Mucosa of rectum (tissue), 2 donors: ENCODE results near the gene CRYZL1.
"Not testable (repeated sequence)": the region's sequence is repeated elsewhere in the genome, so short reads cannot be mapped to it uniquely, and the experiment has no call there.

Experiments
- H3K27ac ChIP-seq, 2 donors: one replicate each; pipeline ENCODE4 v1.7.0; 2013; ENCODE audit warnings: inconsistent platforms in 2 of 2, low read depth in 2 of 2, low read length in 2 of 2
- H3K27me3 ChIP-seq, 2 donors: one replicate each; pipeline ENCODE4 v1.7.0; 2013; ENCODE audit warnings: low read length in 2 of 2; ENCODE audit not compliant: control insufficient read depth in 2 of 2, insufficient read depth in 2 of 2
- H3K36me3 ChIP-seq, 2 donors: one replicate each; pipeline ENCODE4 v1.7.0; 2013; ENCODE audit warnings: low read length in 2 of 2; ENCODE audit not compliant: control insufficient read depth in 2 of 2, insufficient read depth in 2 of 2
- H3K4me1 ChIP-seq, 2 donors: one replicate each; pipeline ENCODE4 v1.7.0; 2013; ENCODE audit warnings: low read length in 2 of 2, mild to moderate bottlenecking in 1 of 2; ENCODE audit not compliant: control insufficient read depth in 2 of 2, insufficient read depth in 2 of 2
- H3K4me3 ChIP-seq, 2 donors: one replicate each; pipeline ENCODE4 v1.7.0; 2013; ENCODE audit warnings: low read length in 2 of 2
- H3K9ac ChIP-seq, 2 donors: one replicate each; pipeline ENCODE4 v1.7.0; 2013; ENCODE audit warnings: low read length in 2 of 2, low read depth in 1 of 2, mild to moderate bottlenecking in 1 of 2
- H3K9me3 ChIP-seq, 2 donors: one replicate each; pipeline ENCODE4 v1.7.0; 2013; ENCODE audit warnings: low read length in 2 of 2; ENCODE audit not compliant: control insufficient read depth in 2 of 2
- donor health status: healthy.
- donor health status: Normal muscosa, but diverticular disease.

Gene CRYZL1

DNA sequence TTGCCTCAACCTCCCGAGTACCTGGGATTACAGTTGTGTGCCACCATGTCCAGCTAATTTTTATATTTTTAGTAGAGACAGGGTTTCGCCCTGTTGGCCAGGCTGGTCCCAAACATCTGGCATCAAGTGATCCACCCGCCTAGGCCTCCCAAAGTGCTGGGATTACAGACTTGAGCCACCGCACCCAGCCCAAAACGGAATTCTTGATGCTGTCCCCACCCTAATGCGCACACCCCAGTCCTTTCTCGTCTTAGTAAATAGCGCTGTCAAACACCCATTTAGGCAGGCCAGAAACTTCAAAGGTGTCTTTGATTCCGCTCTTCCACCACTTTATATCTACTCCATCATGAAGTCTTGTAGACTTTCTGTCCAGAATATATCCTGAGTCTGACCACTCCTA is 35.9 kb upstream of the CRYZL1 start:
- no peaks in the 10 kb centered on the region for H3K9me3 ChIP-seq
- H3K27me3 ChIP-seq, result no peaks in the 10 kb centered on the region
- H3K27ac ChIP-seq, result no peak overlapping the region
- H3K4me3 ChIP-seq, result no peak overlapping the region
- no peaks in the 10 kb centered on the region for H3K36me3 ChIP-seq
- H3K9ac ChIP-seq, result no peak overlapping the region
- H3K4me1 ChIP-seq, result peaks cover 0 to 4% of the 10 kb centered on the region in 2 donors

DNA sequence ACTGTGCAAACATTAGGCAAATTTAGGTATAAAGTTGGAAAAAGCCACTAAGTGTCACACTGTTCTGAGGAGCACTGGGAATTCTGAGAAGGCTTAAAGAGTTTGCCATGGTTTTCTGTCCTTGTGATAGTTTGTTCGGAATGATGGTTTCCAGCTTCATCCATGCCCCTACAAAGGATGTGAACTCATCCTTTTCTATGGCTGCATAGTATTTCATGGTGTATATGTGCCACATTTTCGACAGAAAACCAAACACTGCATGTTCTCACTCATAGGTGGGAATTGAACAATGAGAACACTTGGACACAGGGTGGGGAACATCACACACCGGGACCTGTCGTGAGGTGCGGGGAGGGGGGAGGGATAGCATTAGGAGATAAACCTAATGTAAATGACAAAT is 35.1 kb upstream of the CRYZL1 start:
- H3K27me3 ChIP-seq, H3K27ac ChIP-seq, H3K4me3 ChIP-seq, H3K4me1 ChIP-seq, H3K36me3 ChIP-seq, H3K9me3 ChIP-seq, H3K9ac ChIP-seq: not testable (repeated sequence)

DNA sequence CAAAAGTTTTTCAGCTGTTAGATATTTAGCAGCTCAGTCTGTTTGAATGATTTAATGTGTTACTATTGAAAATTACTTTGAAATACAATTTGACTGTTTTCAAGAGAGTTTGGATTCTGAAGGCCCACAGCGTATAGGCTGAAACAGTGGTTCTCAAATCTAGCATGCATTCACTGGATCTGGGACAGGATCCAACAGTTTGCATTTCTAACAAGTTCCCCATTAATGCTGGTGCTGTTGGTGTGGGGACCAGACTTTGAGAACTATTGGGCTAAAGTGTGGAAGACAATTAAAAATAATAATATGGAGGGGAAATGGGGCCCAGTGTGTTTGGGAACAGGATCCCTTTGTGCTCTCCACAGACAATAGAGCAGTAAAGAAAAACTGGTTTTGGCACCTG is 32.7 kb upstream of the CRYZL1 start:
- H3K9ac ChIP-seq, result no peak overlapping the region
- H3K27me3 ChIP-seq, result no peaks in the 10 kb centered on the region
- H3K27ac ChIP-seq, result no peak overlapping the region
- H3K4me3 ChIP-seq, result no peak overlapping the region
- peaks cover 0 to 4% of the 10 kb centered on the region in 2 donors for H3K4me1 ChIP-seq
- no peaks in the 10 kb centered on the region for H3K9me3 ChIP-seq
- H3K36me3 ChIP-seq, result no peaks in the 10 kb centered on the region

DNA sequence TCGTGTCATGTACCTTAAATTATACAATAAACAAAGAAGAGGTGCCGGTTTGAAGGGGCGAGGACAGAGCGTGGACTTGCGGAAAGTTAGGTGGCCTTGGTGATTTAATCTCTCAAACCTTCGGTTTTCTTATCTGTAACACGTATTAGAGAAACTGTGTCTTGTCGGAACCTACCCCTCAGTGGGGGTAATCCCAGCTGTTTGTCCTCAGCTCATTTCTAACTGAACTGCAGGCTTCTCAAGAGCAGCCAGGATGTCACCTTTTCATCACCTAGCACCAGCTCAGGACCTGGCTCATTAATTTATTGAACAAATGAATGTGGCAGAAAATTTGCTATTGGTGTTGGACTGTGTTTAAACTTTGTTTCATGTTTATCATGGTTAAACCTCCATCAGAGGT is 31.9 kb upstream of the CRYZL1 start:
- H3K27me3 ChIP-seq, result no peaks in the 10 kb centered on the region
- no peak overlapping the region for H3K27ac ChIP-seq
- no peak overlapping the region for H3K9ac ChIP-seq
- H3K4me3 ChIP-seq, result no peak overlapping the region
- no peaks in the 10 kb centered on the region for H3K9me3 ChIP-seq
- peaks cover 0 to 2% of the 10 kb centered on the region in 2 donors for H3K4me1 ChIP-seq
- no peaks in the 10 kb centered on the region for H3K36me3 ChIP-seq

DNA sequence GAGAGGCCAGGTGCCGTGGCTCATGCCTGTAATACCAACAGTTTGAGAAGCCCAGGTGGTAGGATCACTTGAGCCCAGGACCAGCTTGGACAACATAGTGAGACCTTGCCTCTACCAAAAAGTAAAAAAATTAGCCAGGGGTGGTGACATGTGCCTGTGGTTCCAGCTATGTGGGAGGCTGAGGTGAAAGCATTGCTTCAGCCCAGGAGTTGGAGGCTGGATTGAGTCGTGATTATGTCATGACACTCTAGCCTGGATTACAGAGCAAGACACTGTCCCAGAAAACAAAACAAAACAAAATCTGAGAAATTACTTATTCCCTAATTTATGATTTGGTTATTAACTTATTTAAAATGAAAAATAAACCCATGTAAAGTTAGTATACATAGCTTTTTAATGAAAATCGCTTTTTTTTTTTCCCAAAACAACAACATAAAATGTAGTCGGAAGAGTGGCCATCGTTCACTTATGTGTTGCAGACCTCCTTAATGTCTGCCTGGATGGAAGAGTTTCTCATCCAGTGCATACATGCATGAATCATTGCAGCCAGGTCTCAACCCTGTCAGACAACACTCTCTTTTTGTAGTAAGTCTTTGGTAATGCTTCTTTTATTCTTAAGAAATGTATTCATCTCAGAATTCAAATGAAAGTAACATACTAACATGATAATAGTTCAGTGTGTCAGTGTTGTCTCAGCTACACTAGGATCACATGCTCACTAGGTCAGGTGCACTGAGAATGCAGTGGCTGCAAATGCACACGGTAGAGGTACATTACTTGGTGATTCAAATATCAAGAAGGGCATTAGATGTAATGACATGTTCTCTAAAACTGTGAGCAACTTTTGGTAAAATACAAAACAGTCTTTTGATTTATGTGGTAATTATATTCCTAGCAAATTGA is 28.8 kb upstream of the CRYZL1 start:
- Histone ChIP-seq H3K4me3 (no peak overlapping the region), H3K4me1 (no peaks in the 10 kb centered on the region), H3K9ac (no peak overlapping the region), H3K36me3 (no peaks in the 10 kb centered on the region), H3K27ac (no peak overlapping the region), H3K27me3 (no peaks in the 10 kb centered on the region), H3K9me3 (no peaks in the 10 kb centered on the region)

DNA sequence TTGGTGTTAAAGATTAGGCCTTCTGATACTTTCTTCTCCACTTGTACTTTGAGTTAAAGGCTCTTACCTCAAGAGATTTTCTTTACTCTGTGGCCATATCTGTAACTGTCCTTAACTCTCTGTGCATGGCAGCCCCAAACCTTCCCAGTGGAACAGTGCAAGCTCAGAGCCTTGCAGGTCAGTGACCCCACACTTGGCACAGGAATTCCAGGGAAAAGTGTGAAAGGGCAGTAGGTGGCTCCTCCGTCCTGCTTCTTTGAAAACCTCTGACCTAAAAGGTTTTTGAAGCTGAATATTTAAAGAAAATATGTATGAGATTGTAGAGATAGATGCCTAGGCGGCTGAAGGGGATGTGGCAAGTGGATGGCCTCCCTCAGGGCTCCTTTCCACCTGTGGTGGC is 27.1 kb upstream of the CRYZL1 start:
- Histone ChIP-seq H3K9ac (no peak overlapping the region), H3K27ac (no peak overlapping the region), H3K36me3 (no peaks in the 10 kb centered on the region), H3K4me3 (no peak overlapping the region), H3K27me3 (no peaks in the 10 kb centered on the region), H3K4me1 (no peaks in the 10 kb centered on the region), H3K9me3 (no peaks in the 10 kb centered on the region)

DNA sequence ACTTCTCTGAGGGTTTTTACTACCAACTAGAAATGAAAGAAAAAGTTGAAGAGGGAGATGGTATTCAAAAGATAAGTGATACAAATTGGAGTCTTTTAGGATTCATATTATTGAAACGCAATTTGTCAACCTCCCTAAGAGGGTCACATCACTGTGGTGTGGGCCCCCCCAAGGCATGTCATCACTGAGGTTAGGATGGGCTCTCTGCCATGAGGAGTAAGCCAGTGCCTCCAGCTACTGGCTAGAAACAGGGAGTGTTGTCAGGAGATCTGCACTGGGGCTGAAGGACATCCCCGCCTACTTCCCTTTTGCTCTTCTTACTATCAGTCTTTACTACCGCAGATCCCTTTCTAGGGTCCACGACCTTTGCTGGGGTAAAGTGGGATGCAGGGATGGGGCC is 26.6 kb upstream of the CRYZL1 start:
- Histone ChIP-seq H3K27me3 (no peaks in the 10 kb centered on the region), H3K4me3 (no peak overlapping the region)

DNA sequence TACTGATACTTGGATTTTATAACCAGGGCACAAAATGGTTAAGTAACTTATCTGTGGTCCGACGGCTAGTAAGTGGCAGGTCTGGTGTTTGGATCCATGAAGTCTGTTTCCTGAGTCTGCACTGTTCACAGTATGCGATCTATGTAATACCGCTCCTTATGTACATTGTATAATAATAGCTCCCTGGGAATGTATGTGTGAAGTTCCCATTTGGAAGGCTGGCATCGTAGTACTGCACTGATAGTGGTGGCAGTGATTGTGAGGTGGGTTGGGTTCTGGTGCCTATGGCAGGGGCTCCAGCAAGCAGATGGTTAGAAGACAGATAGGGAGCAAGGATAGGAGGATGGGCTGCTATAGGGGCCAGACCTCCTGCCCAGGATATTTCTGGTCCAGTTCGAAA is 26.1 kb upstream of the CRYZL1 start:
- no peak overlapping the region for H3K4me3 ChIP-seq
- H3K9me3 ChIP-seq, result no peaks in the 10 kb centered on the region
- H3K27me3 ChIP-seq, result no peaks in the 10 kb centered on the region
- H3K36me3 ChIP-seq, result no peaks in the 10 kb centered on the region
- H3K4me1 ChIP-seq, result no peaks in the 10 kb centered on the region
- H3K27ac ChIP-seq, result no peak overlapping the region
- H3K9ac ChIP-seq, result no peak overlapping the region

More for the DNA sequence above, 26.6 kb upstream of the CRYZL1 start:
- H3K9ac ChIP-seq, result no peak overlapping the region
- H3K36me3 ChIP-seq, result no peaks in the 10 kb centered on the region
- no peaks in the 10 kb centered on the region for H3K9me3 ChIP-seq
- no peaks in the 10 kb centered on the region for H3K4me1 ChIP-seq
- no peak overlapping the region for H3K27ac ChIP-seq

DNA sequence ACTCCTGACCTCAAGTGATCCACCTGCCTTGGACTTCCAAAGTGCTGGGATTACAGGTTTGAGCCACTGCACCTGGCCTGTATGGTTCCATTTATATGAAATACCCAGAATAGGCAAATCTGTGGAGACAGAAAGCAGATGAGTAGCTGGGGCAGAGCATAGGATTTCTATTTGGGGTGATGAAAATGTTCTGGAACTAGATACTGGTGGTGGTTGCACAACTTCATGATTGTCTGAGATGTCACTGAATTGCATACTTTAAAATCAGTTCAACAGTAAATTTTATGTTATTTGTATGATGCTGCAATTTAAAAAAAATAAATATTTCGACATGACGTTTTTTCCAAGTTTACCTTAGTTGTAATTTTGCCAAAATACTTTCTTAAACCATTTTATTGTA is 24.6 kb upstream of the CRYZL1 start:
- Histone ChIP-seq H3K36me3 (no peaks in the 10 kb centered on the region), H3K9me3 (no peaks in the 10 kb centered on the region), H3K27me3 (no peaks in the 10 kb centered on the region), H3K9ac (no peak overlapping the region), H3K4me1 (no peaks in the 10 kb centered on the region), H3K4me3 (no peak overlapping the region), H3K27ac (no peak overlapping the region)

DNA sequence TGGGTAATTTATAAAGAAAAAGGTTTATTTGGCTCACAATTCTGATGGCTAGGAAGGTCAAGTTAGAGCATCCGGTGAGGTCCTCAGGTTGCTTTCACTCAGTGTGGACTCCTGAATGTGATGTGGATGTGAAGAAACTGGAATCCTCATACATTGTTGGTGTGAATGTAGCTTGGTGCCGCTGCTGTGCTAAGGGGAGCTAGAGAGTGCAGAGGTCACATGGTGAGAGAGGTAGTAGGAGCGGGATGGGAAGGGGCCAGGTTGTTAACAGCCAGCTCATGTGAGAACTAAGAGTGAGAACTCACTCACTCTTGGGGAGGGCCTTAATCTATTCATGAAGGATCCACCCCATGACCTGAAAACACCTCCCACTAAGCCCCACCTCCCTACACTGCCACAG is 22.6 kb upstream of the CRYZL1 start:
- no peak overlapping the region for H3K27ac ChIP-seq
- H3K4me1 ChIP-seq, result no peaks in the 10 kb centered on the region

More for the DNA sequence above, 22.6 kb upstream of the CRYZL1 start:
- Histone ChIP-seq H3K27me3 (no peaks in the 10 kb centered on the region), H3K4me3 (no peak overlapping the region), H3K9me3 (no peaks in the 10 kb centered on the region), H3K36me3 (no peaks in the 10 kb centered on the region), H3K9ac (no peak overlapping the region)
